Right atrium auricular region (tissue), 2 donors: Measurements from ENCODE around the gene GIPC2. TPM values are rescaled to one million over a fixed set of nuclear protein-coding genes. Genes with fewer than 3 reads are reported as not detected.

Source experiments
- DNase-seq: peaks from one replicate; pipeline ENCODE4 v3.0.0-alpha.2; 2019; ENCODE audit warnings: low spot score
- H3K27ac ChIP-seq, 2 donors: fragments of 200-600 bp; sonication (generic); 1 replicate in 1 of 2; 2 replicates in 1 of 2; pipeline ENCODE4 v1.5.1; 2016 to 2019
- H3K27me3 ChIP-seq, 2 donors: fragments of 200-600 bp; sonication (generic); one replicate each; pipeline versions ENCODE4 v1.5.1 to v1.6.0; 2017 to 2019
- H3K36me3 ChIP-seq: fragments of 200-600 bp; sonication (generic); one replicate; pipeline ENCODE4 v1.5.1; 2016
- H3K4me1 ChIP-seq, 2 donors: fragments of 200-600 bp; sonication (generic); one replicate each; pipeline versions ENCODE4 v1.5.1 to v1.6.0; 2017 to 2019
- H3K4me3 ChIP-seq, 2 donors: fragments of 200-600 bp; sonication (generic); 1 replicate in 1 of 2; 2 replicates in 1 of 2; pipeline ENCODE4 v1.5.1; 2017 to 2019; ENCODE audit warnings: mild to moderate bottlenecking in 1 of 2, moderate library complexity in 1 of 2
- H3K9me3 ChIP-seq, 2 donors: fragments of 200-600 bp; sonication (generic); one replicate each; pipeline ENCODE4 v1.5.1; 2019
- CTCF ChIP-seq, 2 donors: fragments of 200-600 bp; sonication (generic); IDR thresholded peaks; one replicate each; pipeline ENCODE4 v1.5.1; 2019; ENCODE audit warnings: antibody characterized with exemption in 2 of 2
- total RNA-seq, 2 donors: library from RNA; depleted of rRNA; stranded (reverse); fragments of >200 nt; gene quantifications; one replicate each; pipeline ENCODE4 v1.1.0, GENCODE V29; 2016

Gene GIPC2
- total RNA-seq, 2 donors from 2014 or later = 1.5 to 2.3 TPM

DNA sequence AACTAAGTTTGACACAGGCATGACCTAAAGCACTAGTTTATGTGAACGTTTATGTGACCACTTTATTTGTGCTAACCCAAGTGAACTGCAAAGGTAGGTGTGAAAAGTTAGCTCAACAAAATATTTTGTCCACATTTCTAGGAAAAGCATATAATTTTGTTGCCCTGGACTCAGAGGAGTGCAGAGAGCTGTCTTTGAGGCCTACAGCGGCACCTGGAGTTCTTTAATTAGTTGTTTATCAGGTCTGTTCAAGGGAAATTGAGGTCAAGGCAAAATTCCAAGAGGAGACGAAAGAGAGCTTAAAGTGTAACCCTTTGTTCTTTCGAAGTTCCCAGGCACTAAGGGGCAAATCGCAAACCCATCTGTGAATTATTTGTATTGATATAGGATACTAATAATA lies 1.3 kb downstream of the GIPC2 start:
- peaks cover 0 to 27% of the 10 kb centered on the region in 2 donors for H3K4me1 ChIP-seq
- no peaks in the 10 kb centered on the region for H3K27me3 ChIP-seq
- peak overlapping the region; percentile 52 to 81 for H3K27ac ChIP-seq
- H3K4me3 ChIP-seq = peak overlapping the region; percentile 52 to 87
- no peak for DNase-seq
- H3K9me3 ChIP-seq = no peaks in the 10 kb centered on the region
- H3K36me3 ChIP-seq = no peaks in the 10 kb centered on the region
- TF ChIP-seq CTCF (IDR thresholded peaks at IDR 0.05) = no peak

GRCh38 chr1:78047631-78048030 lies 1.9 kb downstream of the GIPC2 start:
- TF ChIP-seq CTCF (IDR thresholded peaks at IDR 0.05) = no peak
- no peaks in the 10 kb centered on the region for H3K36me3 ChIP-seq
- H3K4me1 ChIP-seq = peaks cover 0 to 28% of the 10 kb centered on the region in 2 donors
- H3K4me3 ChIP-seq = no peak overlapping the region
- peak overlapping the region; percentile 52 to 81 for H3K27ac ChIP-seq
- no peaks in the 10 kb centered on the region for H3K27me3 ChIP-seq
- no peak for DNase-seq
- H3K9me3 ChIP-seq = no peaks in the 10 kb centered on the region

- no peak overlapping the region for H3K4me3 ChIP-seq
- no peak overlapping the region for H3K27ac ChIP-seq
- TF ChIP-seq CTCF (IDR thresholded peaks at IDR 0.05) = no peak
- peaks cover 0 to 35% of the 10 kb centered on the region in 2 donors for H3K4me1 ChIP-seq
- H3K9me3 ChIP-seq = no peaks in the 10 kb centered on the region
- H3K36me3 ChIP-seq = no peaks in the 10 kb centered on the region
- no peaks in the 10 kb centered on the region for H3K27me3 ChIP-seq
- DNase-seq = no peak
Observed at GRCh38 chr1:78048446-78048845, 2.7 kb downstream of the GIPC2 start.

GRCh38 chr1:78049396-78049795 lies 3.6 kb downstream of the GIPC2 start:
- no peak for DNase-seq
- Histone ChIP-seq H3K27ac (peak overlapping the region in 1 of 2 donors; percentile 58), H3K27me3 (no peaks in the 10 kb centered on the region), H3K36me3 (no peaks in the 10 kb centered on the region), H3K4me1 (peaks cover 0 to 35% of the 10 kb centered on the region in 2 donors), H3K4me3 (no peak overlapping the region), H3K9me3 (no peaks in the 10 kb centered on the region)
- no peak for TF ChIP-seq CTCF (IDR thresholded peaks at IDR 0.05)

DNA sequence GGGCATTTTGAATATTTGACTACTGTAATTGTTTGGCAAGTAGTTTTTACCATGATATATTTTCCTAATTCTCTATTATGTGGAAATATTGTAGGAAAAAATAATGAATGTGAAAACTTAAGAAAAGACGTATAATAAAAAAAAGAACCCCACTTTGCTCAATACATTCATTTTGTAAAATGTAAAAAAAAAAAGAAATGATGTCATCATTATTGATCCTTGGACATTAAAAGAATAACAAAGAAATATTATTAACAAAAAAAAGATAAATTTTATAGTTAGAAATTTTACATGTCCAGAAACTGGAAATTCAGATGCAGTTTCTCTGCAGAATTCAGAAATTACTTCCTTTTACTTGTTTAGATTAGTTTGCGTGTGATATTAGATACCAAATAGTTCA lies 5.2 kb downstream of the GIPC2 start:
- peaks cover 0 to 25% of the 10 kb centered on the region in 2 donors for H3K4me1 ChIP-seq
- TF ChIP-seq CTCF (IDR thresholded peaks at IDR 0.05) = no peak
- DNase-seq = no peak
- no peaks in the 10 kb centered on the region for H3K27me3 ChIP-seq
- H3K36me3 ChIP-seq = no peaks in the 10 kb centered on the region
- no peak overlapping the region for H3K4me3 ChIP-seq
- no peak overlapping the region for H3K27ac ChIP-seq
- no peaks in the 10 kb centered on the region for H3K9me3 ChIP-seq

- DNase-seq = no peak
- no peak overlapping the region for H3K4me3 ChIP-seq
- TF ChIP-seq CTCF (IDR thresholded peaks at IDR 0.05) = no peak
- no peaks in the 10 kb centered on the region for H3K36me3 ChIP-seq
- H3K27me3 ChIP-seq = no peaks in the 10 kb centered on the region
- peak overlapping the region in 1 of 2 donors; percentile 19 for H3K27ac ChIP-seq
- H3K4me1 ChIP-seq = peaks cover 0 to 14% of the 10 kb centered on the region in 2 donors
- H3K9me3 ChIP-seq = no peaks in the 10 kb centered on the region
Observed at GRCh38 chr1:78052685-78053405, 7.1 kb downstream of the GIPC2 start.
